Prostate gland (tissue), 2 donors: ENCODE results near the gene CTDP1. TPM values are rescaled to one million over a fixed set of nuclear protein-coding genes. Genes with fewer than 3 reads are reported as not detected.

ENCODE experiments used
- DNase-seq: peaks from one replicate; pipeline ENCODE4 v3.0.0-alpha.2; 2019; ENCODE audit warnings: low spot score
- H3K27ac ChIP-seq, 2 donors: fragments of 200-600 bp; sonication (generic); 2 replicates each; pipeline ENCODE4 v1.5.1; 2017 to 2019
- H3K27me3 ChIP-seq: fragments of 200-600 bp; sonication (generic); replicated peaks from 2 replicates; pipeline ENCODE4 v1.5.1; 2019; ENCODE audit not compliant: insufficient read depth
- H3K36me3 ChIP-seq, 2 donors: fragments of 200-600 bp; sonication (generic); 1 replicate in 1 of 2; 2 replicates in 1 of 2; pipeline versions ENCODE4 v1.5.1 to v1.8.1; 2017 to 2019
- H3K4me1 ChIP-seq: fragments of 200-600 bp; sonication (generic); replicated peaks from 2 replicates; pipeline ENCODE4 v1.5.1; 2019
- H3K4me3 ChIP-seq, 2 donors: fragments of 200-600 bp; sonication (generic); 2 replicates each; pipeline ENCODE4 v1.5.1; 2017 to 2019
- H3K9me3 ChIP-seq: fragments of 200-600 bp; sonication (generic); 2 replicates; pipeline ENCODE4 v1.5.1; 2017
- POLR2A ChIP-seq: fragments of 450-650 bp; IDR thresholded peaks from one replicate; pipeline ENCODE4 v1.6.1; 2016; ENCODE audit warnings: antibody characterized with exemption, mild to moderate bottlenecking
- POLR2AphosphoS5 ChIP-seq: sonication (generic); formaldehyde crosslinking; IDR thresholded peaks from one replicate; pipeline ENCODE4 v1.6.1; 2017; ENCODE audit warnings: antibody characterized with exemption
- WGBS: methylation state at CpG from one replicate; pipeline ENCODE4 v1.1.5; 2018; 5-methylcytosine and 5-hydroxymethylcytosine counted together
- intact Hi-C: fragments of 100-400 bp; cut with DNase I; formaldehyde crosslinking; loops from one replicate; pipeline ENCODE4 v1.14.2; 2022
- total RNA-seq, 2 donors: library from RNA; depleted of rRNA; stranded (reverse); fragments of >200 nt; gene quantifications; one replicate each; pipeline ENCODE4 v1.1.0, GENCODE V29; 2016
- TF ChIP-seq, protein P1 (sequence below), 4 experiments: fragments of 200-600 bp in 2 of 4; fragments of 450-650 bp in 2 of 4; sonication (generic) in 2 of 4; IDR thresholded peaks; 1 replicate in 3 of 4; 2 replicates in 1 of 4; pipeline ENCODE4 v1.5.1; 2016 to 2019; ENCODE audit warnings: antibody characterized with exemption in 4 of 4, mild to moderate bottlenecking in 2 of 4, moderate library complexity in 2 of 4

The CTDP1 gene
- total RNA-seq, 2 donors from 2014 or later, result 23.0 to 33.6 TPM

DNA sequence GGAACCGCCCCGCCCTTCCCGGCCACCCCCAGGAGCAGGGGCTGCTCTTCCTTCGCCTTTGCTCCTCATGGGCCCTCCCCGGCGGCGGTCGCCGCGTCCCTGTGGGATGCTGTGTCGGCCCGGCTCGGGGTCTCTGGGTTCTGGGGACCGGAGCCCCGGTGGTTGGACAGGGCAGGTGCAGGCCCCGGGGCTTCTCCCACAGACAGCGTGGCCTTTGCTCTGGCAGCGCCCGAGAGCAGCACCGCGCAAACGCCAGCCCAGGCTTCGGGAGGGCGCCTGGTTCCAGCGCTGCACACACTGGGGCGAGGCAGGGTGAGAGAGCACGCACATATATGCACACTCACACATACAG lies 109.1 kb downstream of the CTDP1 start:
- TF ChIP-seq, protein P1, sequence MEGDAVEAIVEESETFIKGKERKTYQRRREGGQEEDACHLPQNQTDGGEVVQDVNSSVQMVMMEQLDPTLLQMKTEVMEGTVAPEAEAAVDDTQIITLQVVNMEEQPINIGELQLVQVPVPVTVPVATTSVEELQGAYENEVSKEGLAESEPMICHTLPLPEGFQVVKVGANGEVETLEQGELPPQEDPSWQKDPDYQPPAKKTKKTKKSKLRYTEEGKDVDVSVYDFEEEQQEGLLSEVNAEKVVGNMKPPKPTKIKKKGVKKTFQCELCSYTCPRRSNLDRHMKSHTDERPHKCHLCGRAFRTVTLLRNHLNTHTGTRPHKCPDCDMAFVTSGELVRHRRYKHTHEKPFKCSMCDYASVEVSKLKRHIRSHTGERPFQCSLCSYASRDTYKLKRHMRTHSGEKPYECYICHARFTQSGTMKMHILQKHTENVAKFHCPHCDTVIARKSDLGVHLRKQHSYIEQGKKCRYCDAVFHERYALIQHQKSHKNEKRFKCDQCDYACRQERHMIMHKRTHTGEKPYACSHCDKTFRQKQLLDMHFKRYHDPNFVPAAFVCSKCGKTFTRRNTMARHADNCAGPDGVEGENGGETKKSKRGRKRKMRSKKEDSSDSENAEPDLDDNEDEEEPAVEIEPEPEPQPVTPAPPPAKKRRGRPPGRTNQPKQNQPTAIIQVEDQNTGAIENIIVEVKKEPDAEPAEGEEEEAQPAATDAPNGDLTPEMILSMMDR (IDR thresholded peaks at IDR 0.05), result no peak
- TF ChIP-seq POLR2A (no peak), POLR2AphosphoS5 (no peak)
- WGBS, result 52% methylated on average over 20 of the region's 27 CpGs
- Histone ChIP-seq H3K27me3 (peaks cover 21% of the 10 kb centered on the region), H3K36me3 (no peaks in the 10 kb centered on the region), H3K27ac (no peak overlapping the region), H3K4me1 (peaks cover 8% of the 10 kb centered on the region), H3K9me3 (no peaks in the 10 kb centered on the region), H3K4me3 (no peak overlapping the region)
- DNase-seq, result no peak
- intact Hi-C loops, result no loop called here

DNA sequence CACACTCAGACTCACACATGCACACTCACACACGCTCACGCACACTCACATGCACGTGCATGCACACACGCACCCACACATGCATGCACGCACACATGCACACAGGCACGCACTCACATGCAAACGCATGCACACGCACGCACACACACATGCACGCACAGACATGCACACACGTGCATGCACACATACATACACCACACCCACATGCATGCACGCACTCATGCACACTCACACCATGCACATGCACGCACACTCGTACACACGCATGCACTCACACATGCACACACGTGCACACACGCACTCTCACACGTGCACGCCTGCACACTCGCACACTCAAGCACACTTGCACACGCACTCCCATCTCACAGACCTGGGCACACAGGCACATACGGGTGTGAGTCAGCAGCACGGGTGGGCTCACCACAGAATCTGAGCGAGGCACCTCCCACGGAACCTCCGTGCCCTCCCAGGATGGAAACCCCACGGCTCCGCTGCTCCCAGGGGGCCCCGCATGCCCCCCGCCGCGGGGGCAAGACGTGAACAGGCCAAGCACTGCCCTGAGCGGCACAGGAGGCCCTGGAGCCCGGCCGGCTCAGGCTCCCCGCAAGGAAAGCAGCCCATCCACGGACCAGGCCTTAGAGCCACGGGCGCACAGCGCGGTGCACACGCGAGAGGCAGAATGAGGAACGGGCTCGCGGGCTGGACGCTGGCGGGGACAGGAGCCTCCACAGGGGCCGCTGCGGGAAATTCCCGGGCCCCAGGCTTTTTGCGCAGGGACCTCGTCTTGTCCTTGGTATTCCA lies 109.7 kb downstream of the CTDP1 start:
- 93% methylated on average over 53 of the region's 54 CpGs for WGBS
- no peaks in the 10 kb centered on the region for H3K9me3 ChIP-seq
- peaks cover 15% of the 10 kb centered on the region for H3K27me3 ChIP-seq
- H3K36me3 ChIP-seq, result no peaks in the 10 kb centered on the region
- intact Hi-C loops, result no loop called here
- no peak overlapping the region for H3K27ac ChIP-seq
- H3K4me3 ChIP-seq, result no peak overlapping the region
- TF ChIP-seq POLR2AphosphoS5 (no peak), POLR2A (no peak)
- TF ChIP-seq, protein P1 (IDR thresholded peaks at IDR 0.05), result no peak
- DNase-seq, result no peak
- H3K4me1 ChIP-seq, result peaks cover 8% of the 10 kb centered on the region

DNA sequence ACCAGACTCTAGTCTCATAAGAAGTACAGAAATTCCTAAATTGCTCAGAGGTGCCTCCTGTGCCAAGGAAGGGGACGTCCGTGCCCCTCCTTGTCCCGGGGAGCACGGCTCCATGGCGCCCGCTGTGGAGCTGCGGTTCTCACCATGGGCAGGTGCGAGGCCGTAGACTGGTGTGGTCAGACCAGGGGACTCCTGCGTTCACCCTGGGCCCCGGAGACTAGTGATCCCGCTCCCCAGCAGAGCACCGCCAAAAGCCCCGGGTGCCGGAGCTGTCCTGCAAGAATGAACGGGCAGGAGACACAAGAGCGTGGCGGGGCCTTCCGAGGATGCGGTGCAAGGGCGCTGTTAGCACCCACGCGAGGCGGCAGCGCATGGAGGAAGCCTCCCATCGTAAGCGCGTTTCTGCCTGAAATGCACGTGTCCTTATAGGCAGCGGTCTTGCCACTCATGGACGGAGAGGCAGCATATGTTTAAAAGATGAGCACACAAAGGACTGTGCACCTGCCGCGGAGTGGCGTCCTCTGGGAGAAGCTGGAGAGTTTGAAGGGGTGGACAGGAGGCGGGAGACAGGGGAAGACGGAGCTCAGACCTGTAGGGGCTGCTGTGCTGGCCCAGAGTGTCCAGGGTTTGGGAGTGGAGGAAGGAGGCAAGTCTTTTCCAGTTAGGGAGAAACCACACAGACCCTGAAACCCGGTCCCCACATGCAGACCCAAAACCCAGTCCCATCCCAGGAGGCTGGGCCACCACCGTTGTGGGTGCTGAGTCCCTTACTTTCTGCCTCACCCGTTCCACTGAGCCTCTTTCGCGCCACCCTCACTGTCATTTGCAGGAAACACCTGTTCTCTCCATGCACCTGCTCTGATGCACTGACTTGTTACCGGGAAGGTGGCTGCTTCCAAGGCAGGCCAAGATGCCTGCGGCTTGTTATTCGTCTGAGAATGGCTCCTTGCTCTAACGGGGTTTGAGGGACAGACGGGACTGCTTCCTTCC lies 110.6 kb downstream of the CTDP1 start:
- 71% methylated on average over 46 of the region's 46 CpGs for WGBS
- H3K27ac ChIP-seq, result no peak overlapping the region
- no peak overlapping the region for H3K4me3 ChIP-seq
- peaks cover 8% of the 10 kb centered on the region for H3K4me1 ChIP-seq
- peaks cover 15% of the 10 kb centered on the region for H3K27me3 ChIP-seq
- intact Hi-C loops, result no loop called here
- H3K36me3 ChIP-seq, result no peaks in the 10 kb centered on the region
- DNase-seq, result no peak
- H3K9me3 ChIP-seq, result no peaks in the 10 kb centered on the region
- TF ChIP-seq, protein P1 (IDR thresholded peaks at IDR 0.05), result no peak
- TF ChIP-seq POLR2AphosphoS5 (no peak), POLR2A (no peak)

DNA sequence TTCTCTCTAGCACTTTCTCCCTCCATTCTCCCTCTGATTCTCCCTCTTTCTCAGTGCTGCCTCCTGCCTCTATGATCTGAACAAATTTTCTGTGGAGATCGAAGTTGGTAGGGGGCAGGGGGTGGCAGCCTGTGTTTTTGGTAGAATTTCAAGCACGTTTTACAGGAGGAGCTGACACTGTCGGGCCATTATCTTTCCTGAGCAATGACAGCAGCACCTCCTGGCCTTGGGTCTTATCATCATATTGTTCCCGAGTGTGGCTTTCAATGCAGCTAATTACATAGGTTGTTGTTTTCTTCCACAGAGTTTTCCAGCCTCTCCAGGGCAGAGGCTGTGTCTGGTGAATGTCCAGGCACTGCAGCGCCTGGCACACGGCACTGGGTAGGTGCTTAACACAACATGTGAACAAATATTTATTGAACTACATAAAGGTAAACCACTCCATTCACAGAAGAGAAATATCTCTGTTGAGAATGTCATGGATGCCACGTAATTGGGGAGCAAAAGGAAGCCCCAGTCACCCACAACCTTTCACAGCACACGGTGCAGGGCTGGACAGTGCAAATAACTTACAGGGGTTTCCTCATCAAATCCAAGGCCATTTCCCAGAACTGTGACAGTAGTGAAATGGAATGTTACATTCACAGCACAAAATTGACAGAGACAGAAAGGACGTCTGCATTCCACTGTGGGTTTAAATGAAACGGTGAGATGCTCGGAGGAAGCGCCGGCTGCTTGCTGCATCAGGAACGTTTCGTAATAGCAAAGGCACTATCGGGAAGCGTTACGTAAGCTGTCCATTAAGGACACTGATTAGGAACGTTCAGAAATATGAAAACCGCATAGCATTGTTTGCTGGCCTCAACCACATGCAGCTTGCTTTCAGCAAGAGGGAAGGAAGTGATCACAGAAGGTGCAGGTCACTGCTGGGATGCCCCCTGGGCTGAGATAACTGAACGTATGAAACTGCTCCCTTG lies 111.7 kb downstream of the CTDP1 start:
- peaks cover 10% of the 10 kb centered on the region for H3K27me3 ChIP-seq

More for the DNA sequence above, 111.7 kb downstream of the CTDP1 start:
- 24% methylated on average over 21 of the region's 21 CpGs for WGBS
- Histone ChIP-seq H3K36me3 (no peaks in the 10 kb centered on the region), H3K27ac (no peak overlapping the region), H3K9me3 (no peaks in the 10 kb centered on the region), H3K4me1 (peaks cover 8% of the 10 kb centered on the region), H3K4me3 (no peak overlapping the region)
- TF ChIP-seq, protein P1 (IDR thresholded peaks at IDR 0.05), result no peak
- peak; percentile 54 for TF ChIP-seq POLR2AphosphoS5
- intact Hi-C loops, result no loop called here
- peak; percentile 58 for DNase-seq
